ENCODE data around the gene WDFY4. TPM values are rescaled to one million over a fixed set of nuclear protein-coding genes. Genes with fewer than 3 reads are reported as not detected.

Gene WDFY4
- total and polyA plus RNA-seq, 4 donors, result 3.1 to 3.8 (median 3.5) TPM

- Histone ChIP-seq H3K27ac (ENCODE audit: low read depth, low read length) (no peak overlapping the region), H3K27me3 (ENCODE audit: control insufficient read depth, insufficient read depth, low read length) (no peaks in the 10 kb centered on the region), H3K9me3 (ENCODE audit: control insufficient read depth, insufficient read depth, low read length) (peaks cover 2% of the 10 kb centered on the region), H3K4me1 (ENCODE audit: control insufficient read depth, insufficient read depth, low read length) (peaks cover 12% of the 10 kb centered on the region), H3K36me3 (ENCODE audit: control insufficient read depth, insufficient read depth, low read length) (no peaks in the 10 kb centered on the region), H3K4me3 (ENCODE audit: low read depth, low read length) (no peak overlapping the region)
- 92% methylated on average over 5 of the region's 8 CpGs for WGBS (ENCODE audit: insufficient coverage)
- DNase-seq (ENCODE audit: low read depth in 4 of 6, low spot score in 6 of 6), result no peak
These were observed 16.6 kb upstream of the WDFY4 start for GRCh38 chr10:48667960-48668590.

GRCh38 chr10:48670978-48671913 lies 13.4 kb upstream of the WDFY4 start:
- 42% methylated on average over 25 of the region's 28 CpGs for WGBS (ENCODE audit: insufficient coverage)
- H3K4me1 ChIP-seq (ENCODE audit: control insufficient read depth, insufficient read depth, low read length), result peaks cover 12% of the 10 kb centered on the region
- no peaks in the 10 kb centered on the region for H3K36me3 ChIP-seq (ENCODE audit: control insufficient read depth, insufficient read depth, low read length)
- no peak overlapping the region for H3K27ac ChIP-seq (ENCODE audit: low read depth, low read length)
- H3K4me3 ChIP-seq (ENCODE audit: low read depth, low read length), result no peak overlapping the region
- no peaks in the 10 kb centered on the region for H3K27me3 ChIP-seq (ENCODE audit: control insufficient read depth, insufficient read depth, low read length)
- no peak for DNase-seq (ENCODE audit: low read depth in 4 of 6, low spot score in 6 of 6)
- H3K9me3 ChIP-seq (ENCODE audit: control insufficient read depth, insufficient read depth, low read length), result peaks cover 2% of the 10 kb centered on the region

GRCh38 chr10:48671914-48672595 lies 12.6 kb upstream of the WDFY4 start:
- Histone ChIP-seq H3K36me3 (ENCODE audit: control insufficient read depth, insufficient read depth, low read length) (no peaks in the 10 kb centered on the region), H3K4me3 (ENCODE audit: low read depth, low read length) (no peak overlapping the region), H3K9me3 (ENCODE audit: control insufficient read depth, insufficient read depth, low read length) (peaks cover 2% of the 10 kb centered on the region), H3K4me1 (ENCODE audit: control insufficient read depth, insufficient read depth, low read length) (peaks cover 12% of the 10 kb centered on the region), H3K27me3 (ENCODE audit: control insufficient read depth, insufficient read depth, low read length) (no peaks in the 10 kb centered on the region), H3K27ac (ENCODE audit: low read depth, low read length) (no peak overlapping the region)
- WGBS (ENCODE audit: insufficient coverage), result 71% methylated on average over 26 of the region's 26 CpGs
- no peak for DNase-seq (ENCODE audit: low read depth in 4 of 6, low spot score in 6 of 6)

- 88% methylated on average over 6 of the region's 9 CpGs for WGBS (ENCODE audit: insufficient coverage)
- Histone ChIP-seq H3K4me3 (ENCODE audit: low read depth, low read length) (no peak overlapping the region), H3K27me3 (ENCODE audit: control insufficient read depth, insufficient read depth, low read length) (no peaks in the 10 kb centered on the region), H3K9me3 (ENCODE audit: control insufficient read depth, insufficient read depth, low read length) (peaks cover 4% of the 10 kb centered on the region), H3K27ac (ENCODE audit: low read depth, low read length) (no peak overlapping the region), H3K4me1 (ENCODE audit: control insufficient read depth, insufficient read depth, low read length) (peaks cover 12% of the 10 kb centered on the region), H3K36me3 (ENCODE audit: control insufficient read depth, insufficient read depth, low read length) (no peaks in the 10 kb centered on the region)
- no peak for DNase-seq (ENCODE audit: low read depth in 4 of 6, low spot score in 6 of 6)
These were observed 11.9 kb upstream of the WDFY4 start for GRCh38 chr10:48672596-48673265.

GRCh38 chr10:48677625-48678024 lies 7.0 kb upstream of the WDFY4 start:
- peaks cover 5% of the 10 kb centered on the region for H3K9me3 ChIP-seq (ENCODE audit: control insufficient read depth, insufficient read depth, low read length)
- WGBS (ENCODE audit: insufficient coverage), result 83% methylated on average over 1 of the region's 2 CpGs
- DNase-seq (ENCODE audit: low read depth in 4 of 6, low spot score in 6 of 6), result no peak

GRCh38 chr10:48678041-48678440 lies 6.6 kb upstream of the WDFY4 start:
- no peaks in the 10 kb centered on the region for H3K36me3 ChIP-seq (ENCODE audit: control insufficient read depth, insufficient read depth, low read length)
- H3K27me3 ChIP-seq (ENCODE audit: control insufficient read depth, insufficient read depth, low read length), result no peaks in the 10 kb centered on the region
- DNase-seq (ENCODE audit: low read depth in 4 of 6, low spot score in 6 of 6), result no peak
- WGBS (ENCODE audit: insufficient coverage), result no CpG with 5 or more reads among the region's 1 CpG
- no peak overlapping the region for H3K27ac ChIP-seq (ENCODE audit: low read depth, low read length)
- peaks cover 5% of the 10 kb centered on the region for H3K9me3 ChIP-seq (ENCODE audit: control insufficient read depth, insufficient read depth, low read length)
- no peaks in the 10 kb centered on the region for H3K4me1 ChIP-seq (ENCODE audit: control insufficient read depth, insufficient read depth, low read length)
- no peak overlapping the region for H3K4me3 ChIP-seq (ENCODE audit: low read depth, low read length)

More at GRCh38 chr10:48677625-48678024, 7.0 kb upstream of the WDFY4 start:
- Histone ChIP-seq H3K27me3 (ENCODE audit: control insufficient read depth, insufficient read depth, low read length) (no peaks in the 10 kb centered on the region), H3K4me1 (ENCODE audit: control insufficient read depth, insufficient read depth, low read length) (no peaks in the 10 kb centered on the region), H3K27ac (ENCODE audit: low read depth, low read length) (no peak overlapping the region), H3K4me3 (ENCODE audit: low read depth, low read length) (no peak overlapping the region), H3K36me3 (ENCODE audit: control insufficient read depth, insufficient read depth, low read length) (no peaks in the 10 kb centered on the region)

- peaks cover 5% of the 10 kb centered on the region for H3K9me3 ChIP-seq (ENCODE audit: control insufficient read depth, insufficient read depth, low read length)
- no peak overlapping the region for H3K27ac ChIP-seq (ENCODE audit: low read depth, low read length)
- WGBS (ENCODE audit: insufficient coverage), result 84% methylated on average over 3 of the region's 3 CpGs
- H3K4me3 ChIP-seq (ENCODE audit: low read depth, low read length), result no peak overlapping the region
- H3K27me3 ChIP-seq (ENCODE audit: control insufficient read depth, insufficient read depth, low read length), result no peaks in the 10 kb centered on the region
- no peaks in the 10 kb centered on the region for H3K36me3 ChIP-seq (ENCODE audit: control insufficient read depth, insufficient read depth, low read length)
- DNase-seq (ENCODE audit: low read depth in 4 of 6, low spot score in 6 of 6), result no peak
- no peaks in the 10 kb centered on the region for H3K4me1 ChIP-seq (ENCODE audit: control insufficient read depth, insufficient read depth, low read length)
These were observed 2.9 kb upstream of the WDFY4 start for GRCh38 chr10:48681740-48682139.

- H3K4me1 ChIP-seq (ENCODE audit: control insufficient read depth, insufficient read depth, low read length), result no peaks in the 10 kb centered on the region
- WGBS (ENCODE audit: insufficient coverage), result 90% methylated on average over 2 of the region's 3 CpGs
- H3K36me3 ChIP-seq (ENCODE audit: control insufficient read depth, insufficient read depth, low read length), result no peaks in the 10 kb centered on the region
- no peak overlapping the region for H3K4me3 ChIP-seq (ENCODE audit: low read depth, low read length)
- no peaks in the 10 kb centered on the region for H3K27me3 ChIP-seq (ENCODE audit: control insufficient read depth, insufficient read depth, low read length)
- H3K9me3 ChIP-seq (ENCODE audit: control insufficient read depth, insufficient read depth, low read length), result peaks cover 5% of the 10 kb centered on the region
- H3K27ac ChIP-seq (ENCODE audit: low read depth, low read length), result no peak overlapping the region
- DNase-seq (ENCODE audit: low read depth in 4 of 6, low spot score in 6 of 6), result no peak
These were observed 2.4 kb upstream of the WDFY4 start for GRCh38 chr10:48682265-48682664.

- no peak for DNase-seq (ENCODE audit: low read depth in 4 of 6, low spot score in 6 of 6)
- Histone ChIP-seq H3K9me3 (ENCODE audit: control insufficient read depth, insufficient read depth, low read length) (peaks cover 3% of the 10 kb centered on the region), H3K27me3 (ENCODE audit: control insufficient read depth, insufficient read depth, low read length) (no peaks in the 10 kb centered on the region), H3K27ac (ENCODE audit: low read depth, low read length) (no peak overlapping the region), H3K4me1 (ENCODE audit: control insufficient read depth, insufficient read depth, low read length) (no peaks in the 10 kb centered on the region), H3K4me3 (ENCODE audit: low read depth, low read length) (no peak overlapping the region), H3K36me3 (ENCODE audit: control insufficient read depth, insufficient read depth, low read length) (no peaks in the 10 kb centered on the region)
- WGBS (ENCODE audit: insufficient coverage), result 97% methylated on average over 4 of the region's 6 CpGs
These were observed 1.2 kb upstream of the WDFY4 start for GRCh38 chr10:48683424-48683823.

Measured in spinal cord (tissue), 10 donors.